Measurements from ENCODE around the gene CAMTA1.

- TF ChIP-seq, protein P1, sequence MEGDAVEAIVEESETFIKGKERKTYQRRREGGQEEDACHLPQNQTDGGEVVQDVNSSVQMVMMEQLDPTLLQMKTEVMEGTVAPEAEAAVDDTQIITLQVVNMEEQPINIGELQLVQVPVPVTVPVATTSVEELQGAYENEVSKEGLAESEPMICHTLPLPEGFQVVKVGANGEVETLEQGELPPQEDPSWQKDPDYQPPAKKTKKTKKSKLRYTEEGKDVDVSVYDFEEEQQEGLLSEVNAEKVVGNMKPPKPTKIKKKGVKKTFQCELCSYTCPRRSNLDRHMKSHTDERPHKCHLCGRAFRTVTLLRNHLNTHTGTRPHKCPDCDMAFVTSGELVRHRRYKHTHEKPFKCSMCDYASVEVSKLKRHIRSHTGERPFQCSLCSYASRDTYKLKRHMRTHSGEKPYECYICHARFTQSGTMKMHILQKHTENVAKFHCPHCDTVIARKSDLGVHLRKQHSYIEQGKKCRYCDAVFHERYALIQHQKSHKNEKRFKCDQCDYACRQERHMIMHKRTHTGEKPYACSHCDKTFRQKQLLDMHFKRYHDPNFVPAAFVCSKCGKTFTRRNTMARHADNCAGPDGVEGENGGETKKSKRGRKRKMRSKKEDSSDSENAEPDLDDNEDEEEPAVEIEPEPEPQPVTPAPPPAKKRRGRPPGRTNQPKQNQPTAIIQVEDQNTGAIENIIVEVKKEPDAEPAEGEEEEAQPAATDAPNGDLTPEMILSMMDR (IDR thresholded peaks at IDR 0.05; ENCODE audit: insufficient read depth, low read length, poor library complexity, severe bottlenecking) = no peak
- no peak for TF ChIP-seq EZH2phosphoT487 (conservative IDR thresholded peaks at IDR 0.05; ENCODE audit: low read length)
These were observed 969.0 kb downstream of the CAMTA1 start for GRCh38 chr1:7754234-7754633.

Data from SU-DHL-6 (cell line).